NCI-H526 treated with DMSO at 0.1 percent for 48 hours (cell line): ENCODE results near the gene CFAP52.
"Not testable (repeated sequence)": the region's sequence is repeated elsewhere in the genome, so short reads cannot be mapped to it uniquely, and the experiment has no call there.

Experiments
- DNase-seq: peaks from one replicate; lab custom pipeline; 2025; lab: John Stamatoyannopoulos, UW

Gene CFAP52

GRCh38 chr17:9576521-9577372 is at the start of gene CFAP52:
Gene CFAP52 (plus strand): TSS chr17:9576642. CDS start chr17:9576696, 54 bp downstream.
- DNase-seq: peak; percentile 42

- DNase-seq: no peak
Observed at GRCh38 chr17:9527788-9528187, 48.7 kb upstream of the CFAP52 start.

DNA sequence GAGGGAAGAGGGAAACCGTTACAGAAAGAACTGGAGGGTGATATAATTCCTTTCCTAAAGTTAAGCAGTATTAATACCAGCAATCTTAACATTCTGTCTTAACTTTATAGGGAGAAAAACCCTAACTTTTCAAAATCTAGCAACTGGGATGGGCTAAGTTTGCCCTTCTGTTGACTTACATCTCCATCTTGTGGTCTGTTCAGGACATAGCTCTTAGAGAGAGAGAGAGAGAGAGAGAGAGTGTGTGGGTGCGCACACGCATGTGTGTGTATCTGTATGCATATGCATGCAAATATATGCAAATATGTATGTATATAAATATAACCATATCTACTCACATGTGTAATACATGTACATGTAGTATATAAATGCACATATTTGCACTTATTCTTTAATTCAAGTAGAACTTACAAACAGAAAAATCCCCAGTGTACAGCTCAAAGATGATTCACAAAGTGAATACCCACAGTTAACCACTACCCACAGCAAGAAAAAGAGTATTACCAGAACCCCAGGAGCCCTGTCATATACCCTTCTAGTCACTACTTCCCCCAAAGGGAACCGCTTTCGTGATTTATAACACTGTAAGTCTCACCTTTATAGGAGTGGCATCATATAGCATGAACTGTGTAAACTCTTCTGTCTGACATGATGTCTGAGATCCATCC is 47.3 kb upstream of the CFAP52 start:
- DNase-seq: peak; percentile 29

- DNase-seq: no peak
Observed at GRCh38 chr17:9531034-9531433, 45.4 kb upstream of the CFAP52 start.

DNA sequence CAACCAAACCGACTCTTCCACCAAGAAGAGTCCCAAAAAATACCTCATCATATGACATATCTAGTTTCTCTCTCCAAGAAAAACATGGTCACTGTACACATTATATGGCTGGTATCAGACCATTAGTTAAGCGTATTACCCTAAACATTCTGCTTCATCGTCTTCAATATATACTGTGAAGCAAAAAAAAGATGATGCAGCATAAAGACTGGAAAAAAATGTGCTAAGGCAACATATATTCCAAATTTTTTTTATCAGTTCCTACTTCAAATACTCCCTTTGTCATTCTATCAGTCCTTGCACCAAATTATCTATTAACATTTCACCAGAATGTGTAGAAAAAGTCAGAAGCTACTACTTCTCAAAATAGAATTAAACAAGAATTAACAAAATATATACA is 43.7 kb upstream of the CFAP52 start:
- DNase-seq: no peak

- no peak for DNase-seq
Observed at GRCh38 chr17:9533441-9533840, 43.0 kb upstream of the CFAP52 start.

DNA sequence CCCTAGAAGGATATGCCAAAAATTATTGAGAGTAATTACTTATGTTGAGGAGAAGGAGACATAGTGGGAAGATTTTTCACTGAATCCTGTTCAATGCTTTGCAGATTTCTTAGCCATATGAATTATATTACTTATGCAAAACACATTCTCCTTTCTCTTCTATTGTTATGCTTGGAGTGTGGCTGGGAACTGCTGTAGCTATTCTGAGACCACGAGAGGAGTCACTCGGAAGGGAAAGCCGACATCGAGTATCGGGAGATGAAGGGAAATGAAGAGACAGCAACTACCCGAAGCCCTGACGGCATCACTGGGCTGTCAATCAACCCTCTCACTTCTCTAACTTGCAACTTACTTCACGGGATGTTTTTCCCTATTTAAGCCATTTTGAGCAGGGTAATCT is 40.4 kb upstream of the CFAP52 start:
- DNase-seq: no peak

DNA sequence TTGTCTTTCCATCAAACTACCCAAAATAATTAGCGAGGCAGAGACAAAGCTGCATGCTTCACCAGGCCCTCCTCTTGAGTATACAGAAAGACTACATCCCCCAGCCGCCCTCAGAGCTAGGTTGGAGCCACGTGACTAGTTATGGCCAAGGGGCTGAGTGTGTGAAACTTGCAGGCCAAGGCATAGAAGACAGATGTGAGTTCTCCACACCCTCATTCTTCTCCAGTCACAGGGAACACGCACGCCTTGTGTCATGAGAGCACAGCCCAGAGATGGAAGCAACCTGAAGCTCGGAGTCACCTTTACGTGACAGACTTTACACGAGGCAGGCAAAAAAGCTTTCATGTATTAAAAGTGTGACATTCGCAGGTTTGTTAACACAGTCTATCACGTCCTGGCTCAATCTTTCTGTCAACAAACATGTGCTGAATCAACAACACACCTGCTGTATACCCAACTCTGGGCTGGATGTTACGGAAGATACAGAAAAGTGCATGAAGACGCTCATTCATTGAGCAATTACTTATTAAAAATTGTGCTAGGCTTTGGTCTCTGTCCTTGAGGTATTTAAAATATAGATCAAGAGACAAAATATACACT is 39.2 kb upstream of the CFAP52 start:
- DNase-seq: no peak

DNA sequence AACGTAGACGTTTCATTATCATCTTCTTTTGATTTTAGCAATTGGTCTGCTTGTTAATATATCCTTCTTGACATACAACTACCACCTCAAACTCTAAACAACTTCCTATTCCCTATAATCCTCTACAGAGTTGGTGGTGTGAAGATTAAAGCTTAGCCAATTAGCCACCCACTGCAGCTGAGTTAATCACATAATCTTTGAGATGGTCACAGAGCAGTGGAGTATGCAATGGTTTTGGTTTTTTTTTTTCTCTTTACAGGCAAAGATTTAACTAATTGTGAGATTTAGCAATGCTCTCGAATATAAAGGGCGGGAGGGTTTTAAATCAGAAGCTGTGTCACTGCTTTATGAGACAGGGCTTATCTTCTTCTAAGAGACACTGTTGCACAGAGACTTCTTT is 37.8 kb upstream of the CFAP52 start:
- DNase-seq: no peak

- no peak for DNase-seq
Observed at GRCh38 chr17:9541718-9542117, 34.7 kb upstream of the CFAP52 start.

DNA sequence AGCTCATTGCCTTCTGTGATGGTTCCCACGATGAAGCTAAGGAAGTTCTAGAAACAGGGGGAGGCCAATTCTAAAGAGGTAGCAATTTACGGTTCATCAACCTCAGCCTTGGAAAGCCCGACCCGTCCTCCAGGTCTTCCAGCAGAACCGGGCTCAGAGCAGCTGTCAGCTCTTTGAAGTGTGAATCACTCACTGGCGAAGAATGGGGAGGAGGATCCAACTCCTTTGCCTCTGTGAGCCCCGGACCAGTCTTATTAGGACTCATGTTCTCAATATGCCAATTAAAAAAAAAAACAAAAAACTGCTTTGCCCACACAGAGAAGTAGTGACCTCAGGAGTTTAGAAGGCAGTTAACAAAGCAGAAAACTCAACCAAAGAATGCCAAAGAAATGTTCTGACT is 32.2 kb upstream of the CFAP52 start:
- DNase-seq: no peak

DNA sequence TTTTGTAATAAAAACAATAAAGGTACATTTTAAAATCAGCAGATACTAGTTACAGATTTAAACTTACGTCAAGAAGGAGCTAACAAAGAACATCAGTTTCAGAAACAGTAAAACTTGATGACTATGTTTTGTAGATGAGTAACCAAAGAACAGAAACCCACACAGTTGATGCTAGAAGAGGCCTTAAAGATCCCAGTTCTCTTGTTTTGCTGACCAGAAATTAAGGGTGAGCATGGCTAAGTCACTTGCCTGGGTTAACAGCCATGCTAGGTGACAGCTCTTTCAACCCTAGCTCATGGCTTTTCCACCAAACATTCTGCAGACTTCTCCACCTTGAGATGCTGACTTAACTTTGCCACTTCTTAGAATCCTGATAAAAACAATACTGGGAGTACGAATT is 27.2 kb upstream of the CFAP52 start:
- no peak for DNase-seq

- no peak for DNase-seq
Observed at GRCh38 chr17:9553181-9553580, 23.3 kb upstream of the CFAP52 start.

DNA sequence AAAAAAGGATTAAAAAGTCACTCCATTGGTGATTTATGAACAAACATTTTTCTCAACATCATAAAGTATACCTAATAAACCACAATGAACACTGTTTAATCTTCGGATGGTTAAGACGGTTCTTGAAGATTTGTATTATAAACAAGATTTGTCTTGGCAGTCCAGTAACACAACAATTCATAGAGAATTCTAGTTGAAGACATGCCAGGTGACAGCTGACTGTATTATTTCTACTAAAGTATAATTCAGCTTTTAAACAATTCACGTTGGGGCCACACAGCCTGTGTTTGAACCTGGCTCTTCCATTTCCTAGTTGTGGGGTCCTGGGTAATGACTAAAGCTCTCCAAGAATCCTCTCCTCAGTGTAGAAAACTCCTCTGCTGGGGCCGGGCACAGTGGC is 22.8 kb upstream of the CFAP52 start:
- no peak for DNase-seq

- not testable (repeated sequence) for DNase-seq
Observed at GRCh38 chr17:9554715-9555114, 21.7 kb upstream of the CFAP52 start.

DNA sequence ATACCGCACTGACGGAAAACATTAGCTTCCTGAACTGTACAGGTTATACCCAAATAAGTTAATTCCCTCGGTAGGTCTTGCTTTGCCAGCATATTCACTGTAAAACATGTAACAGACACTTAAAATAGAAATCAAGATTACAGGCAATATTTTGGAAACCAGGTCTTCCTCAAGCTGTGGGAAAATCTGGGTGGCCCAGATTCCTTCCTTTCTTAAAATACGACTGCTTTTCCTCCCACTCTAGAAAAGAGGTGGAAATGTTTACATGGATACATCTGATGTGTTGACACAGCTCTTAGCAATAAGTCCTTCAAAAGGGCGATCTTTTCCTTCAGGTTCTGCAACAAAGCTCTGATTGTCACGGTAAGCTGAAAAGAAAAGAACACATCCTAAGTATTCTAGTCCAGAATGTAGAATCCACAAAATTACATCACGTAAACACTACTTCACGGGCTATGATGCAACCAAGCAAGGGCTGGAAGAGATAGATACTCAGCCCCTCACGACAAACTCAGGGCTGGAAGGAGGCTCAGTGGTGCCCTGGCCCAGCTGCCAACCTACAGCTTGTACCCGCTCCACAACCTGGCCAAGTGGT is 19.2 kb upstream of the CFAP52 start:
- DNase-seq: no peak

DNA sequence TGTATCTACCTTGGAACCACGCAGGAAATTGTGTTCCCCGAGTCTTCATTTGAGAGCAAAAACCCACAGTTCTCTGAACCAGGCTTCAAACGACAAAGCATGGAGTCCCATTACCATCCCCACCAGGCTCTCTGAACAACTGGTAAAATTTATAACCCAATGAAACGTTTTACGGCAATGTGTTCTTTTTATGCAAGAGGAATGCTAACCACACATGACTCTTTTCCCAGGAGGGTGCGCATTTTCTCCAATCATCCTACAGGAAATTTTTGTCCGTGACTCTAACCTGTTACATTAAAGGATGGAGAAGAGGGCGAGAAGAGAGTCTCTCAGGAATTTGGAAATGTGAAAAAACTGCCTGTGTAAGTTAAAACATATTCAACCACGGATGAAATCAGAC is 18.6 kb upstream of the CFAP52 start:
- DNase-seq: no peak

DNA sequence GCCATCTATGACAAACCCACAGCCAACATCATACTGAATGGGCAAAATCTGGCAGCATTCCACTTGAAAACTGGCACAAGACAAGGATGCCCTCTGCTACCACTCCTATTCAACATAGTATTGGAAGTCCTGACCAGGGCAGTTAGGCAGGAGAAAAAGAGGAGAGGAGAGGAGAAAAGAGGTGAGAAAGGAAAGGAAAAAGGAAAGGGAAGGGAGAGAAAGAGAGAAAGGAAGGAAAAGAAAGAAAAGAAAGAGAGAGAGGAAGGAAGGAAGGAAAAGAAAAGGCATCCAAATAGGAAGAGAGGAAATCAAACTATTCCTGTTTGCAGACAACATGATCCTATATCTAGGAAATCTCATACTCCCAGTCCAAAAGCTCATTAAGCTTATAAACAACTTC is 12.3 kb upstream of the CFAP52 start:
- DNase-seq: no peak

- no peak for DNase-seq
Observed at GRCh38 chr17:9566067-9566466, 10.4 kb upstream of the CFAP52 start.

GRCh38 chr17:9566739-9567138 is 9.7 kb upstream of the CFAP52 start:
- DNase-seq: not testable (repeated sequence)

DNA sequence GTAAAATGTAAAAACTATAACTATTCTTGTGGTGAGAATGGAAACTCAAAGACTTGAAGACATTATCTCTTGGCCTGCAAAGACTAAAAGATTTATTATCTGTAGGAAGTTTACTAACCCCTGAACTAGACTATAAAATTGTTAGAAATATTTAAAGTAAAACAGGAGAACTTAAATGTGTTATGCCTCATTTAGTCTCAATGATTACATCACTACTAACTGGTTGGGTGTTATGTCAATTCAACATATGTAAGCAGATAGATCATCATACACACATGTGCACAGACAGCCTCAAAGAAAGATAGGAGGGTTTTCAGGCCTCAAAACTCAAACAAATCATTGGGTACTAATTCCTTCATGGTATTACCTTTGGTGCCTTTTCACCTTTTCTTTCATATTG is 8.4 kb upstream of the CFAP52 start:
- no peak for DNase-seq

DNA sequence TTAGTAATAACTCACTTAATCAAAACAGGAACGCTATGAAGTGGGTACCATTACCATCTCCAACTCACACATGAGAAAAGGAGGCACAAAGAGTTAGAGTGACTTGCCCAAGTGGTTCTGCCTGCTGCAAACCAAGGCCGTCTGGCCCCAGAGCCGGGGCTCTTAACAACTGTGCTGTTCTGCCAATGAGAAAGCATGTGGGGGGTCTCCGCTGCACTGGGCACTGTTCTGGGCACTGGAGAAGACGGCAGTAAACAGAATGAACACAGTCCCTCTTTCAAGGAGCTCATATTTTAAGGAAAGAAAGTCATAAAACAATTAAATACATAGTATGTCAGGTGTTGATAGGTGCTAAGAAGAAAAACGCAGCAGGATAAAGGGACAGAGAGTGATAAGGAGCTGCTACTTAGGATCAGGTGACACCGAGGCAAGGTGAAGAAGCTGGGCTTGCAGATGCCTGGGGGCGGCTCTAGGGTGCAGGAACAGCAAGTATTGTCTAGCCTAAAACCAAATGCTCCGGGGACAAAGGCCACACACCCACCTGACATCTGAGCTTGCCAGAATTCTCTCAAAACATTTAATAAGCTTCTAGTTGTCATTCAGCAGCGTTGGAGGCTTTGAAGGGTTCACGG is 7.4 kb upstream of the CFAP52 start:
- DNase-seq: no peak
